Amniotic epithelial cell (primary cell): Measurements from ENCODE around the gene NEDD9.
A peak's percentile ranks its signal among the peaks of the same experiment; 100 is the strongest.

Source experiments
- DNase-seq: peaks from one replicate; pipeline ENCODE4 v3.0.0-alpha.2; 2010; ENCODE audit warnings: low read depth

NEDD9 gene

GRCh38 chr6:11177271-11177670 is 55.2 kb downstream of the NEDD9 start:
- no peak for DNase-seq

GRCh38 chr6:11174242-11174611 is 58.2 kb downstream of the NEDD9 start:
- DNase-seq, result no peak

GRCh38 chr6:11172501-11173327 is 59.8 kb downstream of the NEDD9 start:
- DNase-seq, result peak; percentile 26

- no peak for DNase-seq
These were observed 60.5 kb downstream of the NEDD9 start for GRCh38 chr6:11171952-11172351.

GRCh38 chr6:11168091-11168635 is 64.3 kb downstream of the NEDD9 start:
- DNase-seq, result no peak

- no peak for DNase-seq
These were observed 65.5 kb downstream of the NEDD9 start for GRCh38 chr6:11166948-11167347.

- DNase-seq, result no peak
These were observed 67.5 kb downstream of the NEDD9 start for GRCh38 chr6:11164717-11165646.

GRCh38 chr6:11163932-11164331 is 68.5 kb downstream of the NEDD9 start:
- no peak for DNase-seq

GRCh38 chr6:11162262-11162661 is 70.2 kb downstream of the NEDD9 start:
- DNase-seq, result no peak

GRCh38 chr6:11161031-11161956 is 71.2 kb downstream of the NEDD9 start:
- DNase-seq, result no peak

- no peak for DNase-seq
These were observed 72.3 kb downstream of the NEDD9 start for GRCh38 chr6:11160199-11160598.

GRCh38 chr6:11155589-11155988 is 76.9 kb downstream of the NEDD9 start:
- no peak for DNase-seq

- DNase-seq, result no peak
These were observed 79.0 kb downstream of the NEDD9 start for GRCh38 chr6:11153447-11153846.

GRCh38 chr6:11152581-11152980 is 79.9 kb downstream of the NEDD9 start:
- no peak for DNase-seq

GRCh38 chr6:11151488-11151887 is 81.0 kb downstream of the NEDD9 start:
- no peak for DNase-seq

- no peak for DNase-seq
These were observed 82.9 kb downstream of the NEDD9 start for GRCh38 chr6:11149551-11149950.

GRCh38 chr6:11146117-11146826 is 86.2 kb downstream of the NEDD9 start:
- DNase-seq, result no peak

GRCh38 chr6:11144393-11144851 is 88.0 kb downstream of the NEDD9 start:
- peak; percentile 71 for DNase-seq

- peak; percentile 96 for DNase-seq
These were observed 88.8 kb downstream of the NEDD9 start for GRCh38 chr6:11143394-11144371.
